Mucosa of rectum (tissue), 2 donors: ENCODE data around the gene ACSS1.

ENCODE experiments used
- H3K27ac ChIP-seq, 2 donors: one replicate each; pipeline ENCODE4 v1.7.0; 2013; ENCODE audit warnings: inconsistent platforms in 2 of 2, low read depth in 2 of 2, low read length in 2 of 2
- H3K27me3 ChIP-seq, 2 donors: one replicate each; pipeline ENCODE4 v1.7.0; 2013; ENCODE audit warnings: low read length in 2 of 2; ENCODE audit not compliant: control insufficient read depth in 2 of 2, insufficient read depth in 2 of 2
- H3K36me3 ChIP-seq, 2 donors: one replicate each; pipeline ENCODE4 v1.7.0; 2013; ENCODE audit warnings: low read length in 2 of 2; ENCODE audit not compliant: control insufficient read depth in 2 of 2, insufficient read depth in 2 of 2
- H3K4me1 ChIP-seq, 2 donors: one replicate each; pipeline ENCODE4 v1.7.0; 2013; ENCODE audit warnings: low read length in 2 of 2, mild to moderate bottlenecking in 1 of 2; ENCODE audit not compliant: control insufficient read depth in 2 of 2, insufficient read depth in 2 of 2
- H3K4me3 ChIP-seq, 2 donors: one replicate each; pipeline ENCODE4 v1.7.0; 2013; ENCODE audit warnings: low read length in 2 of 2
- H3K9ac ChIP-seq, 2 donors: one replicate each; pipeline ENCODE4 v1.7.0; 2013; ENCODE audit warnings: low read length in 2 of 2, low read depth in 1 of 2, mild to moderate bottlenecking in 1 of 2
- H3K9me3 ChIP-seq, 2 donors: one replicate each; pipeline ENCODE4 v1.7.0; 2013; ENCODE audit warnings: low read length in 2 of 2; ENCODE audit not compliant: control insufficient read depth in 2 of 2
- donor health status: healthy.
- donor health status: Normal muscosa, but diverticular disease.

ACSS1 gene

DNA sequence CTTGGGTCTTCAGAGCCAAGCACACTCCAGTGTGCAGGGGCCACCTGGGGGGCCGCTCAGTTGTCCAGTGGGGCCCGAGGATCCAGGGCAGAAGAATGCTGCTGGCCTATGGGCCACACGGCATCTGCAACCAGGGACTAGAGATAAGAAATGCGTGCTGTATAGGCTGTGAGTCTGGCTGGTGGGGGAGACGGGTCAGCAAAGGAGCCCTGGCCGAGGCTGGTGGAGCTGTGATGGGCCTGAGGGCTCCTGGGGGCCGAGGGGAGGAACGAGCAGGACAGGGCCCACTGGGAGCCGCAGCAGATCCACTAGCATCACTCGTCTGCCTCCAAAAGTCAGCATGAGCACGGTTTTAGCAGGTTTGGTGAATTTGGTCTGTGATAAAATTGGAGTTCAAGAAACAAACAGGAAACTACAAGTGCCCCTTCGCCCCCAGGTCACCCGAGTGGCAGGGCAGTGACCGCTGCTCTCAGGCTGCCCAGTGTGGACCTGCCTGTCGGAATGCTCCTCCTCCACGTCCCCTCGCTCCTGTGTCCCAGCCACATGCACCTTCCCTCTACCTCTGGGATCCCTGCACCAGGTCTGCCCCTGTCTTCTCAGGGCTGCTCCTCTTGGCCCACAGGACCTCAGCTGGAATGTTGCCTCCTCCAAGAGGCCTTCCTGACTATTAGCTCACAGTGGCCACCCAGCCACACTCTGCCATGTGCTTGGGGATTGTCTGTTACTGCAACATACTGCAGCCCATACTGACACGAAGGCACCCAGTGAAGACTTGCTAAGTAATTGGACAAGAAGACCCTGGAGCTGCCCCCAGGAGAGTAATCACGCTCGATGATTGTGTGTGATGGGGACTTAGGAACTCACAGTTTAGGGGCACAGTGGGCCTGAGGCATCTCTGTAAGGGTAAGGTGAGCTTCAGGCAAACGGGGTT, 10.9 kb downstream of the ACSS1 start:
- Histone ChIP-seq H3K27me3 (no peaks in the 10 kb centered on the region), H3K9ac (no peak overlapping the region), H3K4me1 (peaks cover 17 to 32% of the 10 kb centered on the region in 2 donors), H3K27ac (no peak overlapping the region), H3K9me3 (no peaks in the 10 kb centered on the region), H3K36me3 (peaks cover 18 to 26% of the 10 kb centered on the region in 2 donors), H3K4me3 (no peak overlapping the region)

- no peak overlapping the region for H3K4me3 ChIP-seq
- H3K9ac ChIP-seq: no peak overlapping the region
- peaks cover 16 to 23% of the 10 kb centered on the region in 2 donors for H3K36me3 ChIP-seq
- no peak overlapping the region for H3K27ac ChIP-seq
- no peaks in the 10 kb centered on the region for H3K9me3 ChIP-seq
- no peaks in the 10 kb centered on the region for H3K27me3 ChIP-seq
- H3K4me1 ChIP-seq: peaks cover 22 to 36% of the 10 kb centered on the region in 2 donors
Measured at GRCh38 chr20:25046181-25046641, 11.7 kb downstream of the ACSS1 start.

- no peak overlapping the region for H3K9ac ChIP-seq
- H3K27ac ChIP-seq: no peak overlapping the region
- H3K4me1 ChIP-seq: peaks cover 26 to 38% of the 10 kb centered on the region in 2 donors
- no peaks in the 10 kb centered on the region for H3K9me3 ChIP-seq
- no peaks in the 10 kb centered on the region for H3K27me3 ChIP-seq
- no peak overlapping the region for H3K4me3 ChIP-seq
- H3K36me3 ChIP-seq: peaks cover 13 to 19% of the 10 kb centered on the region in 2 donors
Measured at GRCh38 chr20:25045343-25045712, 12.6 kb downstream of the ACSS1 start.

- H3K27ac ChIP-seq: no peak overlapping the region
- H3K4me3 ChIP-seq: no peak overlapping the region
- H3K9me3 ChIP-seq: no peaks in the 10 kb centered on the region
- no peak overlapping the region for H3K9ac ChIP-seq
- peaks cover 32 to 41% of the 10 kb centered on the region in 2 donors for H3K4me1 ChIP-seq
- H3K36me3 ChIP-seq: peaks cover 13 to 19% of the 10 kb centered on the region in 2 donors
- no peaks in the 10 kb centered on the region for H3K27me3 ChIP-seq
Measured at GRCh38 chr20:25044660-25045342, 13.1 kb downstream of the ACSS1 start.

DNA sequence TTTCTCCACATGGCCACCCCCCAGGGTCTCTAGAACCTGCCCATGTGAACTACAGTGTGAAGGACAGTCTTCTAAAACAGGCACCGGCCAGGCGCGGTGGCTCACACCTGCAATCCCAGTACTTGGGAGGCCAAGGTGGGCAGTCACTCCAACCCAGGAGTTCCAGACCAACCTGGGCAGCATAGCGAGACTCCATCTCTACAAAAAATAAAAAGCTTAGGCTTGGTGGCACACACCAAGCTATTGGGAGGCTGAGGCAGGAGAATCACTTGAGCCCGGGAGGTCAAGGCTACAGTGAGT, 13.7 kb downstream of the ACSS1 start:
- peaks cover 13 to 19% of the 10 kb centered on the region in 2 donors for H3K36me3 ChIP-seq
- H3K27ac ChIP-seq: no peak overlapping the region
- H3K27me3 ChIP-seq: no peaks in the 10 kb centered on the region
- H3K4me3 ChIP-seq: no peak overlapping the region
- H3K4me1 ChIP-seq: peaks cover 38 to 41% of the 10 kb centered on the region in 2 donors
- H3K9ac ChIP-seq: no peak overlapping the region
- H3K9me3 ChIP-seq: no peaks in the 10 kb centered on the region

- no peaks in the 10 kb centered on the region for H3K27me3 ChIP-seq
- H3K27ac ChIP-seq: peak overlapping the region; percentile 72 to 74
- H3K4me3 ChIP-seq: no peak overlapping the region
- peaks cover 43 to 45% of the 10 kb centered on the region in 2 donors for H3K4me1 ChIP-seq
- no peak overlapping the region for H3K9ac ChIP-seq
- H3K36me3 ChIP-seq: peaks cover 13 to 19% of the 10 kb centered on the region in 2 donors
- no peaks in the 10 kb centered on the region for H3K9me3 ChIP-seq
Measured at GRCh38 chr20:25043499-25044260, 14.3 kb downstream of the ACSS1 start.

DNA sequence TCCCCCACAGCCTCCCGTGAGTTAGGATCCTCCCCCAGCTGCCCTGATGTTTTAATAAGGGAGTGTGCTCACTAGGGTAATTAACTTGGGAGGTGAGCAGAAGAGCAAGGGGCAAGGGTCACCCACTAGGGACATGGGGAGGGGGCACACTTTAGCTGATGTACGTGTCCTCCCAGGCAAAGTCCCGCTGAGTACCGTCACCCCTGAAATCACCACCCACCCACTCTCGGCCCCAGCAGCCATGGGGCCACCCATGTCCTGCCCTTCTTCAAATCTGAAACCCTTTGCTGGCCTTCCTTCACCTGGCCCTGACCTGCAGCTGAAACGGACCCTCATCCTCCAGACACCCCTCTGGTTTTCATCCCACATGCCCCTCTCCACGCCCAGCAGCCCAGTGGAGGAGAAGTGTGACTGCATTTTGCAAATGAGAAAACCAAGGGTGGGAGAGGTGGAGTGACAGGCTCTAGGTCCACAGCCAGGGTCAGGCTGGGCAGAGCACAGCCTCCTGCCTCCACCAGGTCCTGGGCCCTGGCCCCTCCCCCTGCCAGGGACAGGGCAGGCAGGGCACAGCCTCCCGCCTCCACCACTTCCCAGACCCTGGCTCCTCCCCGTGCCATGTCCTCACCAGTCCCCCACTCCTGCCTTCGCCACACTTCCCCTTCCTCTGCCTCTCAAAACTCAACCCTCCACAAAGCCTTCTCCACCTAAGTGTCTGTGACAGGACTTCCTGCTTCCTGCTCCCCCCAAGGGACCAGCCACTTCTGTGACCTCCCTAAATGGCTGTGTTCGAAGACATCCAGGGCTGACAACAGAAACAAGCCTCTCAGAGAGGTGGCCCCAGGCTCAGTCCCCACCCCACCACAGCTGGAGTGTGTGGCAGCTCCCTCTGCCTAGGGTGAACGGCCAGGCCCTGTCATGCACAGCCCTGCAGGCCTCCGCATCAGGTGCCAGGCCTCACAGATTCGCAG, 15.1 kb downstream of the ACSS1 start:
- no peaks in the 10 kb centered on the region for H3K9me3 ChIP-seq
- no peaks in the 10 kb centered on the region for H3K27me3 ChIP-seq
- H3K36me3 ChIP-seq: peaks cover 13 to 18% of the 10 kb centered on the region in 2 donors
- H3K4me3 ChIP-seq: no peak overlapping the region
- peaks cover 52 to 53% of the 10 kb centered on the region in 2 donors for H3K4me1 ChIP-seq
- peak overlapping the region; percentile 32 to 36 for H3K9ac ChIP-seq
- peak overlapping the region; percentile 72 to 74 for H3K27ac ChIP-seq

GRCh38 chr20:25041813-25042530, 16.0 kb downstream of the ACSS1 start:
- H3K9ac ChIP-seq: no peak overlapping the region
- peak overlapping the region in 1 of 2 donors; percentile 72 for H3K27ac ChIP-seq
- no peaks in the 10 kb centered on the region for H3K27me3 ChIP-seq
- H3K36me3 ChIP-seq: peaks cover 4 to 13% of the 10 kb centered on the region in 2 donors
- no peak overlapping the region for H3K4me3 ChIP-seq
- no peaks in the 10 kb centered on the region for H3K9me3 ChIP-seq
- H3K4me1 ChIP-seq: peaks cover 60 to 61% of the 10 kb centered on the region in 2 donors

DNA sequence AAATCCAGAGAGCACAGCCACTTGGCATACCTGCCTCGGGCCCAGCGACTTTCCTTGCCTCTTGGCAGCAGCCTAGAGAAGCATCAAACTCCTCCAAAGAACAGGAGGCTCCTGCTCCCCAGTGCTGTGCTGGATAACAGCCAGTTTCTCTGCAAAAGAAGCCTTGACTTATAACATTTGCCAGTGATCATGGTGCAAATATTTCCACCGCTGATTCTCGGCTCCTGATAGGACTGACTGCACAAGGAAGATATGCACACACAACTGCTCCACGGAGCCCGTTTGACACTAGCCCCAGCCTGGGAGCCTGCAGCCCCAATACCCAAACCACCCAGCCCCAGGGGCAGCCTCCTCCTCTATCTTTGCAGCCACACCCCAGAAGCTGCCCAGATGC, 17.5 kb downstream of the ACSS1 start:
- Histone ChIP-seq H3K9me3 (no peaks in the 10 kb centered on the region), H3K9ac (no peak overlapping the region), H3K27me3 (no peaks in the 10 kb centered on the region), H3K36me3 (peaks cover 0 to 5% of the 10 kb centered on the region in 2 donors), H3K4me3 (no peak overlapping the region), H3K4me1 (peaks cover 73 to 74% of the 10 kb centered on the region in 2 donors), H3K27ac (peak overlapping the region; percentile 59 to 64)
